GM12872 (cell line): Measurements from ENCODE around the gene HCFC1R1.

Experiments
- TF ChIP-seq, protein P1 (sequence below): IDR thresholded peaks from 3 replicates; pipeline ENCODE4 v1.5.1; 2011; ENCODE audit warnings: low read depth, mild to moderate bottlenecking, low read length, moderate library complexity; ENCODE audit not compliant: insufficient read depth

The HCFC1R1 gene

DNA sequence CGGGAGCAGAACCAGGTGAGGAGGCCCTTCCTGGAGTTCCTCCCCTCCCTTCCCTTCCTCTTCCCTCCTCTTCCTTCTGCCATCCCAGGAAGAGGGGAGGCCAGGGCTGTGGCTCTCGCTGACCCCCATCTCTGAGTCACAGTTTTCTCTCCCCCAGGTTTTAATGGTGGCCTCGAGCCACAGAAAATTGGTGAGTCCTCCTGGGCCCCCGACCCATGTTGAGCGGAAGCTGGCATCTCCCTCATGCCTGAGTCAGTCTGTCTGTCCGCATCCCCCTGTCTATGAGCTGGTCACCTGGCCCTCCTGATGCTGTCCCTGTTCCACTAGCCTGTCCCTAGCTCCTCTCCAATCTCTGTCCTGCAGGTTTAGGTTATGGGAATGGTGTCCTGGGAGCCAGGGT lies 23.8 kb downstream of the HCFC1R1 start:
- TF ChIP-seq, protein P1, sequence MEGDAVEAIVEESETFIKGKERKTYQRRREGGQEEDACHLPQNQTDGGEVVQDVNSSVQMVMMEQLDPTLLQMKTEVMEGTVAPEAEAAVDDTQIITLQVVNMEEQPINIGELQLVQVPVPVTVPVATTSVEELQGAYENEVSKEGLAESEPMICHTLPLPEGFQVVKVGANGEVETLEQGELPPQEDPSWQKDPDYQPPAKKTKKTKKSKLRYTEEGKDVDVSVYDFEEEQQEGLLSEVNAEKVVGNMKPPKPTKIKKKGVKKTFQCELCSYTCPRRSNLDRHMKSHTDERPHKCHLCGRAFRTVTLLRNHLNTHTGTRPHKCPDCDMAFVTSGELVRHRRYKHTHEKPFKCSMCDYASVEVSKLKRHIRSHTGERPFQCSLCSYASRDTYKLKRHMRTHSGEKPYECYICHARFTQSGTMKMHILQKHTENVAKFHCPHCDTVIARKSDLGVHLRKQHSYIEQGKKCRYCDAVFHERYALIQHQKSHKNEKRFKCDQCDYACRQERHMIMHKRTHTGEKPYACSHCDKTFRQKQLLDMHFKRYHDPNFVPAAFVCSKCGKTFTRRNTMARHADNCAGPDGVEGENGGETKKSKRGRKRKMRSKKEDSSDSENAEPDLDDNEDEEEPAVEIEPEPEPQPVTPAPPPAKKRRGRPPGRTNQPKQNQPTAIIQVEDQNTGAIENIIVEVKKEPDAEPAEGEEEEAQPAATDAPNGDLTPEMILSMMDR: no peak

DNA sequence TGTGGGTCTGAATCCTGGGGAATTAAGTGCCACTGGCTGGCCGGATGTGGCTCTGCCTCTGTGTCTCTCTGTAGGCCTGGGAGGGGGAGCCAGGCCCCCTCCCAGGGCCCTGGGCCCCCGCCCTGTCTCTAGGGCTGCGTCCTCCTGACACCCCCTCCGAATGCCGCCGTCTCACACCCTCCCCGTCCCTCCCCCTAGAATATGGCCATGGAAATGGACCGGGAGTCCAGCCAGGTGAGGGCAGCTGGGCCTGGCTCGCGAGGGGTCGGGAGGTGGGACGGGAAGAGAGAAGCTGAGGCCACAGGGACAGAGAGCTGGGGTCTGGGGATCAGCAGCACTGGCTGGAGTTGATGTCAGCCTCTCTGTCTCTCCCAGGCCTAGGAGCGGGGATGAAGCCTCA lies 27.4 kb downstream of the HCFC1R1 start:
- TF ChIP-seq, protein P1: no peak

DNA sequence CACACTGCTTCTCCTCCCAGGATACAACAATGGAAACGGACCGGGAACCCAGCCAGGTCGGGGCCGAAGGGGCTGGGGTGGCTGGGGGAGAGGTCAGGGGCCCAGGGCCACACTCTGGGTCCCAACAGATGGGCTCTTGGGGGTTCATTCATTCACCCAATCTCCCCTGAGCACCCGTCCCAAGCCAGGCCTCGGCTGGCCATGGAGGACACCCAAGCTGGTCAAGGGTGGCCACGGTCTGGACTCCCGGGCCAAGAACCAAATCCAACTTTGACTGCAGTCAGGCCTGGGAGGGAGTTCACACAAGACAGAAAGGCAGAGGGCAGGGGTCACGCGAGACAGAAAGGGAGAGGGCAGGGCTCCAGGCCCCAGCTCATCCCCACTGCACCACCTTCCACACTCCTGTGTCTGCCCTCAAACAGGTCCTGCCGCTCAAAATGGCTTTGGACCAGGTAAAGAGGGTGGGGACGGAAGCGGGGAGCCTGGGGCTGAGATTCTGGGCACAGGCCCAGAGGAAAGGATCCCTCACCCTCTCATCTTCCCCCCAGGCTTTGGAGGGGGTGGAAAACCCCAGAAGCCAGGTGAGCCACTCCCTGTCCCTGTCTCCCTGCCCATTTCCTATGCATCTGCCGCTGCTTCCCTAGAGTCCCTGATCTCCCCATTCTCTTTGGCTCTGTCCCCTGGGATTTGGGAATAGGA lies 31.2 kb downstream of the HCFC1R1 start:
- TF ChIP-seq, protein P1: no peak

DNA sequence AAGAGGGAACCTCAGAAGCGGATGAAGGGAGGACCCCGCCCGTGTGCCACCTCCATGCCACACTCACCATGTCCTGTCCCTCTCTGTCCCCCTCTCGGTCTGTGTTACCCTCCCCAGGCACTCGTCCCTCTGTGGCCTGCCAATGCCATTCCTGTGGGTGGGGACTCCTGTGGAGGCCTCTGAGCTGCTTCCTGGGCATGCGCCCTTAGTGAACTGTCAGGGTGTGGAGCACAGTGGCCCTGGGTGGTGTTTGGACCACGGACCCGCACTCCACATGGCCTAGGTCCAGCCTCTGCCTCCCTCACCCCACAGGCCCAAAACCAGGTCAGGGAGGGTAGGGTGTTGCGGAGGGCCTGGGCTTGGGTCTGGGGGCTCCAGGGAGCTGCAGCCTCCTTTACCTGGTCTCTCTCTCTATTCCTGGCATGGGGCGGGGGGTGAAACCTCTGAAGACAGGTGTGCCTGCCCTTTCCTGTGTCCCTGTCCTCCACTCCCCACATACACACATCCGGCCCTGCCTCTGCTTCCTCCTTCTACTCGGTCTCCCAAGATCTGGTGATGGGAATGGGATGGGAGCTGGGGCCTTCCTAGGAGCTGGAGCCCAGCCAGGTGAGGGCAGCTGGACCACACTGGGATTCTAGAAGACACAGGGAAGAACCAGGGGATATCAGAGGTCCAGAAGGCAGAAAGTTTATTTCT lies 32.0 kb downstream of the HCFC1R1 start:
- TF ChIP-seq, protein P1: no peak

DNA sequence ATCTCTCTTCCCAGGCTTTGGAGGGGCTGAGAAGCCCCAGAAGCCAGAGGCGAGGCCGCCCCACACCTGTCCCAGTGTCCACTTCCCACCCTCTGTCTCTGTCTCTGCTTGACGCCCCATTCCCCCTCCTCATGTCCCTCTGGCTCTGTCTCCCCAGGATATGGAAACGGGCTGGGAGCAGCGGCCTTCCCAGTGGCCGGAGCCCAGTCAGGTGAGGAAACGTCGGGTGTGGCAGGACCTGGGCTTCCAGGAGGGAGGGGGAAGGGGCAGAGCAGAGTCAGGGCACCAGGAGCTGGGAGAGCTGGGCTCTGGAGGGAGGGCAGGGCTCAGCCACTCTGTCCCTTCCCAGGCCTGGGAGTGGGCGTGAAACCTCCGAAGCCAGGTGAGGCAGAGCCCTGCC lies 32.9 kb downstream of the HCFC1R1 start:
- TF ChIP-seq, protein P1: no peak

DNA sequence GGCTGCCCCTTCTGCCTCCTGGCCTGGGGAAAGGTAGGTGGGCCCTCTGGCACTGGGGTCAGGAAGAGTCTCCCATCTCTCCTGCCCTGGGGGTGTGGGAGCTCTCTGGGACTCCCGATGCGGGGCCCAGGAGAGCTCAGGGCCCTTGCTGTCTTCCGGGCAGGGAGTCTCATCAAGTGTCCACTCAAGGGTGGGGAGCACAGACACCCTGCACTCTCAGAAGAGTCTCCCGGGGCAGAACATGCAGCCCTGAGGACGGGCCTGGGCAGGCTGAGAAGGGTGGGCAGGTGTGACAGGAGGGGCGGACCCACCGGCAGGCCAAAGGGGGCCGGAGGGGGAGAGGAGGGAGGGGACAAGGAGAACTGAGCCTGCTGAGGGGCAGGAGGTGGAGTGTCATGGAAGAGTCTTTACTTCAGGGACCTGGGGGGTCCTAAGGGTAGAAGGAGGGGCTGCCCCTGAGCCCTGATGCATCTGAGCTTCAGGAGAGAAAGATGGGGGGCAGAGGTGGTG lies 35.1 kb downstream of the HCFC1R1 start:
- TF ChIP-seq, protein P1: no peak

DNA sequence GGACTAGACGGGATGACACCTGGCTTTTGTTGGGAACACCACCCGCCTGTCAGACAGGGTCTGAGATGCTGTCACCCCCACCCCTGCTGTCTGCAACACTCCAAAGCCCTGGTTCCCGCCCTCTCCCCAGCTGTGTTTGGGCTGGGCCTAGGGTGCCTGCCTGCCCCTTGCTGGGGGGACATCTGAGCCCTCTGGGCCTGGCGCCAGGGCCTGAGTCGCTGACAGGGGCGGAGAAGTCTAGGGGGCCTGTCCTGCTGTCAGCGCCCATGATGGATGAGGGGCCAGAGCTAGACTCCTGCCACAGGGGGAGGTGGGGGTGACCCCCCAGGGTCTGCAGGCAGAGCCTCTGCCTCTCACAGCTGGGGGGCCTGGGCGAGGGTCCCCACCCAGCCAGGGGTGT lies 35.9 kb downstream of the HCFC1R1 start:
- TF ChIP-seq, protein P1: no peak
